Mesothelial cell of epicardium (in vitro differentiated cells): ENCODE measurements around the gene CRHR1. TPM values are rescaled to one million over a fixed set of nuclear protein-coding genes. Genes with fewer than 3 reads are reported as not detected.
"Not testable (repeated sequence)": the region's sequence is repeated elsewhere in the genome, so short reads cannot be mapped to it uniquely, and the experiment has no call there.

Experiments
- DNase-seq, 2 experiments: peaks; one replicate each; pipeline ENCODE4 v3.0.0; 2021; ENCODE audit warnings: low spot score in 2 of 2; ENCODE audit not compliant: unreplicated experiment in 2 of 2
- H3K27ac Mint-ChIP-seq: 2 replicates; pipeline ENCODE4 v1.8.0; 2021; ENCODE audit warnings: mixed read lengths
- H3K27me3 Mint-ChIP-seq: 2 replicates; pipeline ENCODE4 v1.8.0; 2021; ENCODE audit warnings: low read depth, mixed read lengths
- H3K36me3 Mint-ChIP-seq: 2 replicates; pipeline ENCODE4 v1.8.0; 2021; ENCODE audit warnings: mixed read lengths
- H3K4me1 Mint-ChIP-seq: 2 replicates; pipeline ENCODE4 v1.8.0; 2021; ENCODE audit warnings: mixed read lengths
- H3K4me3 Mint-ChIP-seq: 2 replicates; pipeline ENCODE4 v1.8.0; 2021; ENCODE audit warnings: mild to moderate bottlenecking, moderate library complexity, mixed read lengths
- H3K9me3 Mint-ChIP-seq: 2 replicates; pipeline ENCODE4 v1.8.0; 2021; ENCODE audit warnings: mixed read lengths
- CTCF ChIP-seq: fragments of 200-600 bp; sonication (generic); IDR thresholded peaks from one replicate; pipeline ENCODE4 v1.5.0; 2021; ENCODE audit warnings: antibody characterized with exemption; ENCODE audit not compliant: unreplicated experiment
- total RNA-seq: library from RNA; stranded (reverse); gene quantifications from 3 replicates; pipeline ENCODE4 v1.2.1, GENCODE V29; 2021

Gene CRHR1
- total RNA-seq, 1 donor from 2014 or later: 0.36 TPM

- no peak for DNase-seq
- H3K9me3 Mint-ChIP-seq: no peaks in the 10 kb centered on the region
- no peak overlapping the region for H3K4me3 Mint-ChIP-seq
- H3K27ac Mint-ChIP-seq: no peak overlapping the region
- H3K4me1 Mint-ChIP-seq: no peaks in the 10 kb centered on the region
- H3K36me3 Mint-ChIP-seq: no peaks in the 10 kb centered on the region
- H3K27me3 Mint-ChIP-seq: peaks cover 42% of the 10 kb centered on the region
- no peak for TF ChIP-seq CTCF
Observed at GRCh38 chr17:45854209-45854608, 70.1 kb downstream of the CRHR1 start.

GRCh38 chr17:45855691-45856336 lies 71.7 kb downstream of the CRHR1 start:
- no peak overlapping the region for H3K4me3 Mint-ChIP-seq
- H3K36me3 Mint-ChIP-seq: no peaks in the 10 kb centered on the region
- peaks cover 39% of the 10 kb centered on the region for H3K27me3 Mint-ChIP-seq
- no peaks in the 10 kb centered on the region for H3K9me3 Mint-ChIP-seq
- no peak for TF ChIP-seq CTCF
- no peaks in the 10 kb centered on the region for H3K4me1 Mint-ChIP-seq
- DNase-seq: no peak
- no peak overlapping the region for H3K27ac Mint-ChIP-seq

- Mint-ChIP-seq H3K4me3 (no peak overlapping the region), H3K27ac (no peak overlapping the region), H3K4me1 (no peaks in the 10 kb centered on the region), H3K27me3 (peaks cover 44% of the 10 kb centered on the region), H3K9me3 (no peaks in the 10 kb centered on the region), H3K36me3 (no peaks in the 10 kb centered on the region)
- peak; percentile 54 to 75 for DNase-seq
- no peak for TF ChIP-seq CTCF
Observed at GRCh38 chr17:45857977-45858708, 74.0 kb downstream of the CRHR1 start.

- Mint-ChIP-seq H3K27me3 (peaks cover 60% of the 10 kb centered on the region), H3K4me3 (no peak overlapping the region), H3K4me1 (no peaks in the 10 kb centered on the region), H3K9me3 (no peaks in the 10 kb centered on the region), H3K27ac (no peak overlapping the region), H3K36me3 (no peaks in the 10 kb centered on the region)
- no peak for TF ChIP-seq CTCF
- DNase-seq: no peak
Observed at GRCh38 chr17:45861165-45861564, 77.0 kb downstream of the CRHR1 start.

- not testable (repeated sequence) for H3K27ac Mint-ChIP-seq, H3K9me3 Mint-ChIP-seq, H3K4me3 Mint-ChIP-seq, H3K4me1 Mint-ChIP-seq, H3K36me3 Mint-ChIP-seq, DNase-seq
- peaks cover 65% of the 10 kb centered on the region for H3K27me3 Mint-ChIP-seq
Observed at GRCh38 chr17:45862127-45862526, 78.0 kb downstream of the CRHR1 start.

- Mint-ChIP-seq H3K4me1 (no peaks in the 10 kb centered on the region), H3K4me3 (no peak overlapping the region), H3K27ac (no peak overlapping the region), H3K9me3 (no peaks in the 10 kb centered on the region), H3K36me3 (no peaks in the 10 kb centered on the region), H3K27me3 (peaks cover 64% of the 10 kb centered on the region)
- DNase-seq: no peak
- no peak for TF ChIP-seq CTCF
Observed at GRCh38 chr17:45863857-45864654, 79.9 kb downstream of the CRHR1 start.
